SKM-1 (cell line): Measurements from ENCODE around the gene FARS2.

Experiments used
- DNase-seq: peaks from one replicate; lab custom pipeline; 2025; ENCODE audit not compliant: unreplicated experiment; lab: John Stamatoyannopoulos, UW

FARS2 gene

GRCh38 chr6:5746053-5746758 is 484.9 kb downstream of the FARS2 start:
- no peak for DNase-seq

DNA sequence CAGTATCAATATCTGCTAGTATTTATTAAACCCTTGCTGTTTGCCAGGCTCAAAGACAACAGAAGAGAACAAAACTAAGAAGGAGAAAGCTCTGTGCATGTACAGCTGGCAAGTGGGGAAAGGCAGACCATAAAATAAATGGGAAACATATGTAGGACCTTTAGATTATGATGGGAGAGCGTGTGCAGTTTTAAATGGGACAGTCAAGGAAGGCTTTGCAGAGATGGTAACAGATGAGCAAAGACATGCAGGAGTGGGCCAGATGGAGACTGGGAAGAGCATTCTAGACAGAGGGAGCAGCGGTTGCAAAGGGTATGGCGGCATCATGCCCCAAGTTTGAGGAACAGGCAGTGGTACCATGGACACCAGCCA is 485.4 kb downstream of the FARS2 start:
- no peak for DNase-seq

DNA sequence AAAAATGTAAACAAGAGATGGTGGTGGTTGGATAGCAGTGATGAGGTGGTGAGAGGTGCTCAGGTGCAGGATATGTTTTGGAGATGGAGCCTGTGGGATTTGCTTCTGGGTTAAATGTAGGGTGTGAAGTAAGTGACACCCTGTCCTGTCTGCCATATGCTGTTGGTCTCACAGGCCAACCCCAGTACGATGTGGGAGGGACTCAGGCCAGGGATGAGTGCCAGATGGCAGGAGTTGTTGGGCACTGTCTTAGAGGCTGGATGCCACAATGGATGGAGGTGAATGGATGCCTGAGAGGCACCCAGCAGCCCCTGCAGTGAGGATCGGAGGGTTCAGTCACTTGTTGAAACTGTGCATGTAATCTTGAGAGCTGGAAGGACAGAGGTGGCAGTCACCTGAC is 486.1 kb downstream of the FARS2 start:
- no peak for DNase-seq

DNA sequence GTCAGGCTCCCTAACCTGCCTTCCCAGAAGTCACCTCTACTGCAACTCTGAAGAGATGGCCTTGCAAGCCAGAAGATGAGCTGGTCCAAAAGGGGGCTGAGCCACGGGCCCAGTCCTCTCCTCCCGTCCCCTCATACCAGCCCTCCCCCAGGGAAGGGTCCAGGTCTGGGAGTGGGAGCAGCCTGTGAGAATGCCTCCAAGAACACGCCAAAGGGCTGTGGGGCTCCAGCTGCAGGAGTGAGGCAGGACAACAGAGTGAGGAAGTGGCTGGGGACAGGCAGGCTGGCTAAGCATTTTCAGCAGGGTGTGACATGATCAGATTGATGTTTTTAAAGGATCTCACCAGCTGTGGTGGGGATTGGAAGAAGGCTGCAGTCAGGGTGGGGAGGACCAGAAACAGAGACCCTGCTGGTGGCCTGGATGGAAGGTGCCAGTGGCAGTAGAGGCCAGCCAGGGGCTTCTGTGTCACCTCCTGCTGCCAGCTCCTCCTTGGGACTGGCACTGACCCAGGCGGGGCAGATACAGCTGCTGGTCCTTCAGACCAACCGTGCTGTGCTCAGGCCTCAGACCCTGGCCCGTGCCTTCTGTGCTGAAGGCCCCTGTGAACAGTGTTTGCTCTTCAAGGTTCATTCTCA is 487.8 kb downstream of the FARS2 start:
- DNase-seq = no peak

GRCh38 chr6:5749651-5750215 is 488.4 kb downstream of the FARS2 start:
- DNase-seq = no peak

DNA sequence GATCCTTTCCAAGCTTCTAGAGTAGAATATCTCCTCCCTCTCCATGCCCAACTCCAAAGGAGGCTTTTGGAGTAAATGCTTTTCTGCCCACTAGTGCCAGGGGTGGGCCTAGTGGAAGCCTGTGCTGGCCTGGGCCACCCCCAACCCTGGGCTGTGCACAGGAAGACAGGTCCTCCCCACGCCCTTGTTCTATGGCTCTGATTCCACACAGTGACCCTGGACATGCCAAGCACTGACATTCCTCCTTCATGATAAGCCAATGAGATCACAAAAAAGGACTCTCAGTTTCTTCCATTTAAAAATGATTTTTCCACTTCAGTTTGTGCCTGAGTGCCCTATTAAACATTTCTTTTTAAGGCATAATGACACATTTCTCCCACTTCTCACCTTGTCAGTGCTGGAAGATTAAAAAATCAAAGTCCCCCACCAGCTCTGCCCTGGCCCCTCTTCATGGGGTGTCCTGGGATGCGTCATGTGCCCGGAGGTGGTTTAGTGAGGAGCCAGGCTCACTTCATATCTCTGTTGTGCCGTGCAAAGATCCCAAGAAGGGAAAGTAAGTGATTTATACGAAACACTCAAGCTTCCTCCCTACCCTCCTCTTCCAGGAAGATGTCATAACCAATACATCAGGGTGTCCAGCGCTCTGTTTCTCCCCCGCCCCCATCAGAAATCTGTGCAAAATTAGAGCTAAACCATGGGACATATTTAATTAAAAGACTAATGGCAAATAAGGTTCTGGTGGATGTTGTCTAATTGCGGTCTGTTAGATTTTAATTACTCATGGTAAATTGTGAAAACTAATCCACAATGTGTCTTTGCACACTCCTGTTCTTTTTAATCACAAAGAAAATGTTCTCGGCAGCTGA is 490.4 kb downstream of the FARS2 start:
- DNase-seq = no peak

- DNase-seq = no peak
Measured at GRCh38 chr6:5752391-5752680, 491.0 kb downstream of the FARS2 start.

DNA sequence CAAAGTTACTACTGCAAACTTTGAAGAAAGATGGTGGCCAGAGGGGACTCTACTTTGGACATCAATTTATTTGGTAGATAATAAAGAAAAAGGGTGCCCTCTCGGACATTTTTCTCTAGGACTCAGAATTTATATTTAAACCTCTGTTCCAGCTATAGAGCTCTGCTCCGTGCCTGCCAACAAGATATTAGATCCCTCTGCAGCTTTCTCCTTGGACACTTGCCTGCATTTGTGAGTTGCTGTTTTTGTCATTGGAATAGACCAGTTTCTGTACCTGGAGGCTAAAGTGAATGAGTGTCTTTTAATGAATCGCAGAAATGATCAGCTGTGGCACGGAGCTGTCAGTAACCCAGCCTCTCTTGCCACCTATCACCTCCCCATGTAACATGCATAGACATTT is 491.9 kb downstream of the FARS2 start:
- DNase-seq = no peak

DNA sequence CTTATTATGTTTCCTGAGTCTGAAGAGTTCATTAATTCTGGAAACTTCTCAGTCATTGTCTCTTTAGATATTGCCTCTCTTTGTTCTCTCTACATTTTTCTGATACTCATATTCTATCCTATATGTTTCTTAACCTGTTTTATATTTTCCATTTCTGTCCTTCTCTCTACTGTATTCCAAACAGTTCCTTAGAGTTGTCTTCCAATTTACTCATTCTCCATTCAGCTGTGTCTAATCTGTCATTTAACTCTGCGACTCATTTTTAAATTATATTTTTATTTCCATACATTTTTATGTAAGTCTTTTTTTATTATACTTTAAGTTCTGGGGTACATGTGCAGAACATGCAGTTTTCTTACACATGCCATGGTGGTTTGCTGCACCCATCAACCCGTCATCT is 493.6 kb downstream of the FARS2 start:
- DNase-seq = no peak

GRCh38 chr6:5759571-5759970 is 498.3 kb downstream of the FARS2 start:
- DNase-seq = no peak

GRCh38 chr6:5761370-5761769 is 500.1 kb downstream of the FARS2 start:
- DNase-seq = no peak

GRCh38 chr6:5762561-5762968 is 501.3 kb downstream of the FARS2 start:
- DNase-seq = no peak

DNA sequence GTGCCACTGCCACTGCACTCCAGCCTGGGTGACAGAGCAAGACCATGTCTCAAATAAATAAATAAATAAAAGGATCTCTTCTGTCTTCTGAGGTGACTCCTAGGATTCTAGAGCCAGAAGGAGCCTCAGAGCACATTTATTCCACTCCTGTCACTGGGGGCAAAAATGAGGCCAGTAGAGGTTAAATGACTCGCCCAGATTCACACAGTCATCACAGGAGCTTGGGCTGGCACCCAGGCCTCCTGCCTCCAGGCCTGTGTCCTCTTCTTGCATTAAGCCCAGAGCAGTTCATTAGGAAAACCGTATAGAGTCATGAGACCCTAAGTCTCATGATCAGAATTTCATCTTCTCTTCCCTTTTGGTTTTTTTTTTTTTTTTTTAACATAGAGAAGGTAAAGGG is 502.1 kb downstream of the FARS2 start:
- no peak for DNase-seq

DNA sequence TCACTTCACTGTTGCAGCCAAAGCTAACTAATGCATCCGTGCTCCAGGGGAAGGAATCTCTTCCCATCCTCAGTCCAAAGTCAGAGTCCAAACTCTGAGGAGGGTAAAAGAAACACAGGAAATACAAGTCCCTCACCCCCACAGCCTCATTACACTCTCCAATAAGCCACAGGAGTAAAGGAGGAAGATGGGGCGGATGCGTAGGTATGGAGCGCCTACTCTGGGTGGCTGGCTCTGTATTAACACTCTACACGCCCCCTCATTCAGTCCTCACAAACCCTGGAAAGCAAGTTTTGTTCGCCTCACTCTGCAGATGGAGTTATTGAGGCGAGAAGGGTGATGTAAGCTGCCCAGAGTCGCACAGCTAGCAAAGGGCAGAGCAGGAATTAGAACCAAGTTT is 502.6 kb downstream of the FARS2 start:
- DNase-seq = no peak

DNA sequence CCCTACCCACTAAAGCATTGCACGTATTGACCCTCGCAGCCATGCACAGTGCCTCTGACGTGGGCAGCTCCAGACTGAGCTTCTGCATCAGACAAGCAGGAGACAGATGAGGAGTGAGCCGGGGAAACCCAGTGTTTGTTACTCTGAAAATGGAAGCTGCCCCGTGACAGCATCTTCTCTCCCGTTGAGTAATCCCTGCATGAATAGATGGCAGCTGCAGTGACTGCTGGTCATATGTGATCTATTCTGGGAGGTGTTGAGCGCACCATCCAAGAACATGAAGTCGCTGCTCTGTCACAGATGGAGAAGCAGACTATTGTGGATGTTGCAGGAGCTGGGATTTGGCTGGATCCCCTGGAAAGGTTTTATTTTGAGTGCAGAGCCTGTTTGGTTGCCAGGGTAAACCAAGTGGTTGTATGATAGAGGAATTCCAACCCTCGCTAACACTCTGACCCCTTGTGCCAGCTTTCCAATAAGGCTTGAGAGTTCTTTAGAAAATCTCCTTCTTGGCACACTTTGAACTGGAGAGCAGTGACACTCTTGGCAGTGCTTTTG is 503.2 kb downstream of the FARS2 start:
- DNase-seq = no peak

DNA sequence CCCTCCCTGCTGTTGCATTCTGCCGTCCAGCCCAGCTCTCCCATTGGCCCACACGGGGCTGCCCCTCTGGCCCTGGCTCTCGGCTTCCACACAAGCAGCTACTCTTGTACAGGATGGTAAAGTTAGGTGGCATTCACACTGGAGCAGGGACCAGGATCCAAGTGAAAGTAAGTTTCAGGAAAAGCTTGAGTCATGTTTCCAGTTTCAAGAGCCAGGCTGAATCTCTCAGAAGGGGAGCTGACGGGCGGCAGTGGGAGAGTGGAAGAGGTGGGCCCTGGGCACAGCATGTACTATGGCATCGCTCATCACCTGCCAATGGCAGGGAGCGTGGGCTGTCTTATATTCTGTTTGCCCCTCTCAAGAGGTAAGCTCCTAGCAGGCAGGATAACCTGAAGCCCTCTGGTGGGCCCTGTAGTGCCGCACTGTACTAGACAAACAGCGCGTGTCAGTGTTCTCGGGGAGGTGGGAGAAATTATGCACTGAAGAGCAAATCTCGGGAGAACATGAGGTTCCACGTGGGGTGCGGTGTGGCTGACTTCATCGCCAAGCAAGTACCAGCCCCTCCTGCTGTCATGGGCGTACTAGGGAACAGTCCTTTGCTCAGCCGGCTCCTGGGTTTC is 503.9 kb downstream of the FARS2 start:
- DNase-seq = no peak

DNA sequence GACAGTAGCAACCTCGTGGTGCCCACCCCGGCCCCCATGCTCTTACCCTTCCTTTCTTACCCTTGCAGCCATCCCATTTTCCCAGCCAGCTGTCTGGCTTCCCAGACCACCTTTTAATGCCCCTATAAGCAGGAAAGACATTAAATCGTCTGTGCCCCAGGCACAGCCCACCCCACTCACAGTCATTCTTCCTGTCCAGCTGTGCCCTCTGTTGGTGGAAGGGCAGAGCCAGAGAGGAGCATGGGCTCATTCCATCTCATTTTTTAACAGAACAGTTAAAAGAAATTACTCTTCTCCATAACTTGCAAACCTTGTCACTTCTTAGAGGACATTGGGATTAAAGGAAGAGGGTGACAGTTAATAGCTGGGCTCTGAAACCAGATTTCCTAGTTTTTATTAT is 504.9 kb downstream of the FARS2 start:
- DNase-seq = no peak

DNA sequence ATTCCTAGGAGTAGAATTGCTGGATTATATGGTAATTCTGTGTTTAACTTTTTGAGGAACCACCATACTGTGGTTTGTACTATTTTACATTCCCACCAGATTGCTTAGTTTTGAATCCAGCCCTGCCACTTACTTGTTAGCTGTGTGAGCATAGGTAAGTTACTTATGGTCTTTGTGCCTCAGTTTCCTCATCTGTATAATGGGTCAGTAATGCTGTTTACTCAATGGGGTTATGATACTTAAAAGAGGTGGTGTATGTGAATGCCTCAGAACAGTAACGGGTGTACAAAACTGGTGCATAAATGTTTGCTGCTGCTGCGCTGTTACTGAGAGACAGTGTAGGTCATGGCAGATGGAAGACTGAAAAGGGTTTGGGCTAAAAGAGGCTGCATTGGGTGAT is 506.2 kb downstream of the FARS2 start:
- no peak for DNase-seq

DNA sequence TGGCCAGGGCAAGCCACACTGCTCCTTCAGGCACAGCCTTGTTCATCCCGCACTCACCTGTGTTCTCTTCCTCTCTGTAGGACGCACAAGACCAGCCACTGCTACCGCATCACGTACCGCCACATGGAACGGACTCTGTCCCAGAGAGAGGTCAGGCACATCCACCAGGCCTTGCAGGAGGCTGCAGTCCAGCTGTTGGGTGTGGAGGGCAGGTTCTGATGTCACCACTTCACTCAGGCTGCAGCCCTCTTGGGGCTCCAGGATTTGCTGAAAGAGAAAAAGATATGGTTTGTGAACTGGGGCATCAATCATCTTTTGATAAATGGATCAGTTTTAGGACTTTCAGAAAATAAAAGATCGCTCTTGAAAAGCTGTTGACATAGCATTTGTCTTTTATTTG is 509.9 kb downstream of the FARS2 start:
- DNase-seq = no peak

GRCh38 chr6:5771759-5772390 is 510.6 kb downstream of the FARS2 start:
- no peak for DNase-seq
